ENCODE data around the gene PDE6B.

PDE6B gene

DNA sequence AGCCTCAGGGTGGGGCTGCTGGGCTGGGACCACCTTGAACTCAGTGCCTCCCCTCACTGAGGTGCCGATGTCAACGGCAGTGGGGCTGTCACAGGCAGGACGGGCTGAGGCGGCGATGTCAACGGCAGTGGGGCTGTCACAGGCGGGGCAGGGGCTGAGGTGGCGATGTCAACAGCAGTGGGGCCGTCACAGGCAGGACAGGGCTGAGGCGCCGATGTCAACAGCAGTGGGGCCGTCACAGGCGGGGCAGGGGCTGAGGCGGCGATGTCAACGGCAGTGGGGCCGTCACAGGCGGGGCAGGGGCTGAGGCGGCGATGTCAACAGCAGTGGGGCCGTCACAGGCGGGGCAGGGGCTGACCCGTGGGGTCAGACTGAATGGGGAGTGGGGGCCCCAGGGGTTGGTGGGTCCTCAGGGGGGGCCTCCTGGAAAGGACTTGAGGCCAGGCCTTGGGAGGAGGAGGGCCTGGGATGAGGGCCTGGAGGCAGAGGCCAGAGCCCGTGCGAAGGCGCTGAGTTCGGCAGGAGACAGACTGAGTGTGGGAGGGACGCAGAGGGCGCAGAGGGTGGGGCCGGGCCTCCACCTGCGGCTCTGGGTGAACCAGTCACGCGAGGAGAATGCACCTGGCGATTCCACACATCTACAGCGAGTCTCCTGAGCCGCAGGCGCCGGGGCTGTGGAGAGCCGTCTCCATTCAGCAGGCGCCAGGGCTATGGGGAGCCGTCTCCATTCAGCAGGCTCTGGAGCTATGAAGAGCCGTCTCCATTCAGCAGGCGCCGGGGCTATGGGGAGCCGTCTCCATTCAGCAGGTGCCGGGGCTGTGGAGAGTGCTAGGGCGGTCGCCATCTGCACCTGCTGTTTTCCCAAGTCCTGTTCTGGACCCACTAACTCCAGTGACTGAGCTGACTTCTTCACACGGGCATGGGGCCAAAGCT lies 25.8 kb downstream of the PDE6B start:
- Histone ChIP-seq H3K4me1 (ENCODE audit: control insufficient read depth, insufficient read depth, low read length, poor library complexity, severe bottlenecking) (no peaks in the 10 kb centered on the region), H3K36me3 (ENCODE audit: control insufficient read depth, insufficient read depth, low read length) (no peaks in the 10 kb centered on the region), H3K27ac (ENCODE audit: insufficient read depth, low read length, poor library complexity, severe bottlenecking) (no peak overlapping the region), H3K4me3 (ENCODE audit: insufficient read depth, low read depth, low read length, poor library complexity, severe bottlenecking) (no peak overlapping the region), H3K27me3 (replicated peaks; ENCODE audit: control insufficient read depth, insufficient read depth, low read length, poor library complexity, severe bottlenecking) (no peaks in the 10 kb centered on the region), H3K9me3 (ENCODE audit: control insufficient read depth, low read length) (no peaks in the 10 kb centered on the region)
- no peak for DNase-seq

DNA sequence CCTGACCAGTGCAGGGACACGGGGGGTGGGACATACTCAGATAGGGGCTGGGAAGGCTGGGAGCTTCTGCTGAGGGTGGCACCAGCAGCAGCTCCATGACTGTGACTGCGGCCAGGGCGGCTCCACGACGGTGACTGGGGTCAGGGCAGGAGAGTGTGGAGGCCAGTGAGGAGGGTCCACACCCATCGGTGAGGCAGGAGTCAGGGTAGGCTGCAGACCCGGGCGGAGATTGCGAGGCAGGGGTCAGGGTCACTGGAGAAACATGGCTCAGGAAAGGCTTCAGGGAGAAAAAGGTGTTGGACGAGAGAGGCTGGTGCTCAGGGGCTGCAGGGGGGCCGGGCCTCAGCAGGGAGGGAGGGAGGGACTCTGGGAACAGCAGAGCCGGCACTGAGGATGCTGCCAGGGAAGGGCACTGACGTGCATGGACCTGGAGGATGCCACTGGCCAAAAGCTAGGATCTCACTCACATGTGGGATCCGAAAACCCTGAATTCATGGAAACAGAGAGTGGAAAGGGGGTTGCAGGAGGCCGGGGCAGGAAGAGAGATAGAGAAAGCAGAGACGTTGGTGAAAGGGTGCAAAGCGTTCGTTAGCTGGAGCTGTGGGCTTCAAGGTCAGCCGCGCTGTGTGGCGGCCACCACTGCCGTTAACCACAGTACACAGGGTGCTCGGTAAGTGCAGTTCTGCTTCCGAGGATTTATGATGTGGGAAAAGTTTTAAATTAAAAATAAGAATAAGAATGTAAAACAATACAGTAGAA lies 26.7 kb downstream of the PDE6B start:
- H3K27me3 ChIP-seq (replicated peaks; ENCODE audit: control insufficient read depth, insufficient read depth, low read length, poor library complexity, severe bottlenecking): no peaks in the 10 kb centered on the region
- H3K4me1 ChIP-seq (ENCODE audit: control insufficient read depth, insufficient read depth, low read length, poor library complexity, severe bottlenecking): no peaks in the 10 kb centered on the region
- no peaks in the 10 kb centered on the region for H3K36me3 ChIP-seq (ENCODE audit: control insufficient read depth, insufficient read depth, low read length)
- no peak for DNase-seq
- no peak overlapping the region for H3K4me3 ChIP-seq (ENCODE audit: insufficient read depth, low read depth, low read length, poor library complexity, severe bottlenecking)
- H3K27ac ChIP-seq (ENCODE audit: insufficient read depth, low read length, poor library complexity, severe bottlenecking): no peak overlapping the region
- H3K9me3 ChIP-seq (ENCODE audit: control insufficient read depth, low read length): no peaks in the 10 kb centered on the region

DNA sequence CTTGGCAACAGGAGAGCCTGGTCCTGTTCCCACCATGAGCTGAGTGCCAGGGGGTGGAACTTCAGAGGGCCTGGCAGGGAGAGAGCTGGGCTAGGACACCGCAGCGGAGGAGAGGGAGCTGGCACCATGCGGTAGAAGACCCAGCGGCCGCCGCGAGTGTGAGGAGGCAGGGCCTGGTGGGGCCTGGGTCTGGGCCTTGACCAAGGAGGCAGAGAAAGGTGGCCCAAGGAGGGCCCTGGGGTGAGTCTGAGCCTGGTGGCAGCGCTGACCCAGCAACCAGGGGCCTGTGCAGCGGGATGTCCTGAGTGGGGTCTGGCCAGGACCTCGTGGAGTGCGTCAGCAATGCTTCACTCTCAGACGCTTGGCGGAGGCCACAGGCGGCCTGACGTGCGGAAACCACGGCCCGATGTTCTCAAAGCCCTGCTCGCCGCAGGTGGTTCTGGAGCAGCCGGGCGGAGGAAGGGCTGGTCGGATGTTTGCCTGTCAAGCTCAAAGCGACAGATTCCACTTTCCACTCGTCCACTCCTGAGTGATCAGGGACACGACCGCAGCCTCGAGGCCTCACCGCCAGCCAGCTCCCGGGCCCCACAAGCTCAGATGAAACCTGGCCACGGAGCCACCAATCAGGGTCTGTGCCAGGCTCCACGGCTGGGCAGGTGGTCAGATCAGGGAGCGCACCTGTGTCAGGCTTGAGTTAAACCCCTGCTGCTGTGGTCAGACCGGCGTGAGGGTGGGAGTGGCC lies 27.9 kb downstream of the PDE6B start:
- no peaks in the 10 kb centered on the region for H3K27me3 ChIP-seq (replicated peaks; ENCODE audit: control insufficient read depth, insufficient read depth, low read length, poor library complexity, severe bottlenecking)
- H3K4me3 ChIP-seq (ENCODE audit: insufficient read depth, low read depth, low read length, poor library complexity, severe bottlenecking): no peak overlapping the region
- H3K36me3 ChIP-seq (ENCODE audit: control insufficient read depth, insufficient read depth, low read length): no peaks in the 10 kb centered on the region
- no peaks in the 10 kb centered on the region for H3K4me1 ChIP-seq (ENCODE audit: control insufficient read depth, insufficient read depth, low read length, poor library complexity, severe bottlenecking)
- no peak overlapping the region for H3K27ac ChIP-seq (ENCODE audit: insufficient read depth, low read length, poor library complexity, severe bottlenecking)
- H3K9me3 ChIP-seq (ENCODE audit: control insufficient read depth, low read length): no peaks in the 10 kb centered on the region
- no peak for DNase-seq

DNA sequence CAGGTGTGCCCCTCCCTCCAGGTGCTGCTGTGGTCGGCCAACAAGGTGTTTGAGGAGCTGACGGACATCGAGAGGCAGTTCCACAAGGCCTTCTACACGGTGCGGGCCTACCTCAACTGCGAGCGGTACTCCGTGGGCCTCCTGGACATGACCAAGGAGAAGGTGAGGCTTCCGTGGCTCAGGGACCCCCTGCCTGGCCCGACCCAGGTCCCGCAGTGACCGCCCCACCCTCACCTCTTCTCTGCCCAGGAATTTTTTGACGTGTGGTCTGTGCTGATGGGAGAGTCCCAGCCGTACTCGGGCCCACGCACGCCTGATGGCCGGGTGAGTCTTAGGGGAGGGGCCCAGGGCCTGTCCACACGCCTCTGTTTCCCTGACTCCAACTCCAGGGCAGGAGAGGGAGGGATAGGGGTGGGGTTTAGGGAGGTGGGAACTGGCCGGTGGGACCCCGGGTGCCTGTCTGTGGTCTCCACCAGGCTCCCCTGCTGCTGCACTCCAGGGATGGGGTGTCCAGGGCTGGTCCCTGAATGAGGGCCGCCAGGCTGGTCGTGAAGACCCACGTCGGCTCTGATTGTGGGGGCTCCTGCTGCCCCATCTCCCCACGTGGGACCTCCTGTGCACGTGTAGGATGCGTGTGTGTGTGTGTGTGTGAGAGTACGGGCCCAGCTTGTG lies 28.6 kb downstream of the PDE6B start:
- no peak for DNase-seq
- H3K4me3 ChIP-seq (ENCODE audit: insufficient read depth, low read depth, low read length, poor library complexity, severe bottlenecking): no peak overlapping the region
- no peaks in the 10 kb centered on the region for H3K9me3 ChIP-seq (ENCODE audit: control insufficient read depth, low read length)
- no peaks in the 10 kb centered on the region for H3K36me3 ChIP-seq (ENCODE audit: control insufficient read depth, insufficient read depth, low read length)
- no peaks in the 10 kb centered on the region for H3K4me1 ChIP-seq (ENCODE audit: control insufficient read depth, insufficient read depth, low read length, poor library complexity, severe bottlenecking)
- H3K27me3 ChIP-seq (replicated peaks; ENCODE audit: control insufficient read depth, insufficient read depth, low read length, poor library complexity, severe bottlenecking): no peaks in the 10 kb centered on the region
- H3K27ac ChIP-seq (ENCODE audit: insufficient read depth, low read length, poor library complexity, severe bottlenecking): no peak overlapping the region

GRCh38 chr4:654503-654845 lies 29.1 kb downstream of the PDE6B start:
- DNase-seq: no peak
- no peaks in the 10 kb centered on the region for H3K9me3 ChIP-seq (ENCODE audit: control insufficient read depth, low read length)
- no peak overlapping the region for H3K4me3 ChIP-seq (ENCODE audit: insufficient read depth, low read depth, low read length, poor library complexity, severe bottlenecking)
- no peaks in the 10 kb centered on the region for H3K36me3 ChIP-seq (ENCODE audit: control insufficient read depth, insufficient read depth, low read length)
- no peaks in the 10 kb centered on the region for H3K27me3 ChIP-seq (replicated peaks; ENCODE audit: control insufficient read depth, insufficient read depth, low read length, poor library complexity, severe bottlenecking)
- H3K4me1 ChIP-seq (ENCODE audit: control insufficient read depth, insufficient read depth, low read length, poor library complexity, severe bottlenecking): peaks cover 3% of the 10 kb centered on the region
- H3K27ac ChIP-seq (ENCODE audit: insufficient read depth, low read length, poor library complexity, severe bottlenecking): no peak overlapping the region

- DNase-seq: no peak
- no peaks in the 10 kb centered on the region for H3K9me3 ChIP-seq (ENCODE audit: control insufficient read depth, low read length)
- H3K4me1 ChIP-seq (ENCODE audit: control insufficient read depth, insufficient read depth, low read length, poor library complexity, severe bottlenecking): peaks cover 3% of the 10 kb centered on the region
- no peak overlapping the region for H3K4me3 ChIP-seq (ENCODE audit: insufficient read depth, low read depth, low read length, poor library complexity, severe bottlenecking)
- no peaks in the 10 kb centered on the region for H3K36me3 ChIP-seq (ENCODE audit: control insufficient read depth, insufficient read depth, low read length)
- H3K27ac ChIP-seq (ENCODE audit: insufficient read depth, low read length, poor library complexity, severe bottlenecking): no peak overlapping the region
- no peaks in the 10 kb centered on the region for H3K27me3 ChIP-seq (replicated peaks; ENCODE audit: control insufficient read depth, insufficient read depth, low read length, poor library complexity, severe bottlenecking)
These were observed 29.6 kb downstream of the PDE6B start for GRCh38 chr4:654871-655463.

- Histone ChIP-seq H3K27me3 (replicated peaks; ENCODE audit: control insufficient read depth, insufficient read depth, low read length, poor library complexity, severe bottlenecking) (no peaks in the 10 kb centered on the region), H3K4me3 (ENCODE audit: insufficient read depth, low read depth, low read length, poor library complexity, severe bottlenecking) (no peak overlapping the region), H3K36me3 (ENCODE audit: control insufficient read depth, insufficient read depth, low read length) (no peaks in the 10 kb centered on the region), H3K9me3 (ENCODE audit: control insufficient read depth, low read length) (no peaks in the 10 kb centered on the region), H3K27ac (ENCODE audit: insufficient read depth, low read length, poor library complexity, severe bottlenecking) (no peak overlapping the region), H3K4me1 (ENCODE audit: control insufficient read depth, insufficient read depth, low read length, poor library complexity, severe bottlenecking) (peaks cover 3% of the 10 kb centered on the region)
- DNase-seq: no peak
These were observed 30.2 kb downstream of the PDE6B start for GRCh38 chr4:655464-656151.

GRCh38 chr4:656436-657337 lies 31.3 kb downstream of the PDE6B start:
- no peak overlapping the region for H3K27ac ChIP-seq (ENCODE audit: insufficient read depth, low read length, poor library complexity, severe bottlenecking)
- no peaks in the 10 kb centered on the region for H3K27me3 ChIP-seq (replicated peaks; ENCODE audit: control insufficient read depth, insufficient read depth, low read length, poor library complexity, severe bottlenecking)
- no peak overlapping the region for H3K4me3 ChIP-seq (ENCODE audit: insufficient read depth, low read depth, low read length, poor library complexity, severe bottlenecking)
- no peaks in the 10 kb centered on the region for H3K9me3 ChIP-seq (ENCODE audit: control insufficient read depth, low read length)
- H3K4me1 ChIP-seq (ENCODE audit: control insufficient read depth, insufficient read depth, low read length, poor library complexity, severe bottlenecking): peaks cover 3% of the 10 kb centered on the region
- H3K36me3 ChIP-seq (ENCODE audit: control insufficient read depth, insufficient read depth, low read length): no peaks in the 10 kb centered on the region
- DNase-seq: no peak
